PC-3 (cell line): ENCODE results near the gene KANSL1L. TPM values are rescaled to one million over a fixed set of nuclear protein-coding genes. Genes with fewer than 3 reads are reported as not detected.

Source experiments
- ATAC-seq: fragments of 200-7000 bp; cut with Tn5 transposase; 2 replicates; pipeline ENCODE4 v1.9.1; 2020; ENCODE audit warnings: mild to moderate bottlenecking, moderate library complexity
- BruUV-seq: library from RNA; stranded (reverse); fragments of 400-500 nt; replicated peaks from 2 replicates; lab custom pipeline; 2021; lab: Mats Ljungman, UMichigan
- CTCF ChIA-PET: fragments of 300-600 bp; sonication (Branson Sonifier 250); formaldehyde crosslinking; loops from one replicate; lab custom pipeline; 2022; ENCODE audit warnings: antibody characterized with exemption; lab: Charles Lee
- POLR2A ChIA-PET: fragments of 300-600 bp; sonication (Branson Sonifier 250); formaldehyde crosslinking; loops from one replicate; lab custom pipeline; 2022; ENCODE audit warnings: antibody characterized with exemption; ENCODE audit not compliant: unreplicated experiment; lab: Charles Lee
- DNase-seq: peaks from one replicate; pipeline ENCODE4 v3.0.0-alpha.2; 2015
- H2AFZ ChIP-seq: fragments of 300-600 bp; sonication (generic); 2 replicates; pipeline ENCODE4 v1.6.0; 2016; ENCODE audit warnings: antibody characterized with exemption, low read length
- H3F3A ChIP-seq: fragments of 300-600 bp; sonication (generic); one replicate; pipeline ENCODE4 v1.6.0; 2017; ENCODE audit warnings: antibody characterized with exemption, low read length, control low read depth, mild to moderate bottlenecking; ENCODE audit not compliant: unreplicated experiment
- H3K27ac ChIP-seq: fragments of 300-600 bp; sonication (generic); 2 replicates; pipeline ENCODE4 v1.5.1; 2016; ENCODE audit warnings: mild to moderate bottlenecking, low read length
- H3K27me3 ChIP-seq: fragments of 300-600 bp; sonication (generic); 2 replicates; pipeline ENCODE4 v1.6.1; 2016; ENCODE audit warnings: low read length, mixed read lengths
- H3K36me3 ChIP-seq: fragments of 300-600 bp; sonication (generic); 2 replicates; pipeline ENCODE4 v1.6.1; 2016; ENCODE audit warnings: low read depth, mixed run types, low read length, mixed read lengths
- H3K4me1 ChIP-seq: fragments of 300-600 bp; sonication (generic); 2 replicates; pipeline ENCODE4 v1.5.1; 2016; ENCODE audit warnings: low read length; ENCODE audit not compliant: insufficient read depth
- H3K4me2 ChIP-seq: fragments of 300-600 bp; sonication (generic); 2 replicates; pipeline ENCODE4 v1.6.0; 2016; ENCODE audit warnings: low read length
- H3K4me3 ChIP-seq: fragments of 300-600 bp; sonication (generic); 2 replicates; pipeline ENCODE4 v1.5.1; 2016; ENCODE audit warnings: mild to moderate bottlenecking, low read length, mixed read lengths
- H3K79me2 ChIP-seq: fragments of 300-600 bp; sonication (generic); 2 replicates; pipeline ENCODE4 v1.6.1; 2017; ENCODE audit warnings: low read length, mixed read lengths
- H3K9ac ChIP-seq: fragments of 300-600 bp; sonication (generic); 2 replicates; pipeline ENCODE4 v1.6.0; 2016; ENCODE audit warnings: mild to moderate bottlenecking, low read length
- H3K9me2 ChIP-seq: fragments of 300-600 bp; sonication (generic); replicated peaks from 2 replicates; pipeline ENCODE4 v1.6.1; 2016; ENCODE audit warnings: mixed run types, low read length, mixed read lengths
- H3K9me3 ChIP-seq: fragments of 300-600 bp; sonication (generic); 2 replicates; pipeline ENCODE4 v1.6.1; 2016; ENCODE audit warnings: low read length, mixed read lengths
- H4K20me1 ChIP-seq: fragments of 300-600 bp; sonication (generic); 2 replicates; pipeline ENCODE4 v1.6.1; 2016; ENCODE audit warnings: low read length, mixed read lengths
- EZH2 ChIP-seq: fragments of 300-600 bp; sonication (generic); IDR thresholded peaks from one replicate; pipeline ENCODE4 v1.6.1; 2017; ENCODE audit warnings: antibody characterized with exemption, mild to moderate bottlenecking, low read length; ENCODE audit not compliant: unreplicated experiment
- EZH2phosphoT487 ChIP-seq: fragments of 300-600 bp; sonication (generic); IDR thresholded peaks from 2 replicates; pipeline ENCODE4 v1.6.1; 2018; ENCODE audit warnings: mild to moderate bottlenecking, antibody characterized with exemption, low read length, borderline replicate concordance
- intact Hi-C: fragments of 100-400 bp; cut with micrococcal nuclease; formaldehyde crosslinking; loops from 2 replicates; pipeline ENCODE4 v1.9.0; 2023
- total RNA-seq: library from RNA; depleted of rRNA; stranded (reverse); fragments of >200 nt; gene quantifications from 2 replicates; pipeline ENCODE4 v1.2.3, GENCODE V29; 2014
- TF ChIP-seq, protein P1 (sequence below): fragments of 300-600 bp; sonication (generic); conservative IDR thresholded peaks from 2 replicates; pipeline ENCODE4 v1.5.1; 2017; ENCODE audit warnings: antibody characterized with exemption, low read depth, mild to moderate bottlenecking, low read length

KANSL1L gene
- total RNA-seq, 1 experiment from 2014 or later = 2.3 TPM

DNA sequence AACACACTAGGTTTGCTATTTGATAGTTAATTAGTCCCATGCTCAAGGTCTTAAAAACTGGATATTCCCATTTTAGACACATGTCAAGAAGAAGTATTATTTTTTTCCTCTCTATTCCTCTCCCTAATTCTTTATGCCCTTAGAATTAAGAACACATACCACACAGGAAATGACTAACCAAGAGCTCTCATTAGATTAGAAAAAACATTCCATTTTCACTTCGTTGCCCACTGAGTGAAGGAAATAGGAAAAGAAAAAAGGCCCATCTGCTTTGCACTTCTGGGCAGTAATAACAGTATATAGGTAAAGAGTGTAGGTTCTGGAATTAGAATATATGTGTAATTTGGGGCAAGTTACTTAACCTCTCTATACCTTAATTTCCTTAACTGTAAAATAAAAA is 27.1 kb upstream of the KANSL1L start:
- no peaks in the 10 kb centered on the region for H4K20me1 ChIP-seq
- H2AFZ ChIP-seq = no peak overlapping the region
- H3K27ac ChIP-seq = no peak overlapping the region
- H3K4me1 ChIP-seq = no peaks in the 10 kb centered on the region
- no TSS peak for BruUV-seq
- H3K9me3 ChIP-seq = no peaks in the 10 kb centered on the region
- TF ChIP-seq, protein P1, sequence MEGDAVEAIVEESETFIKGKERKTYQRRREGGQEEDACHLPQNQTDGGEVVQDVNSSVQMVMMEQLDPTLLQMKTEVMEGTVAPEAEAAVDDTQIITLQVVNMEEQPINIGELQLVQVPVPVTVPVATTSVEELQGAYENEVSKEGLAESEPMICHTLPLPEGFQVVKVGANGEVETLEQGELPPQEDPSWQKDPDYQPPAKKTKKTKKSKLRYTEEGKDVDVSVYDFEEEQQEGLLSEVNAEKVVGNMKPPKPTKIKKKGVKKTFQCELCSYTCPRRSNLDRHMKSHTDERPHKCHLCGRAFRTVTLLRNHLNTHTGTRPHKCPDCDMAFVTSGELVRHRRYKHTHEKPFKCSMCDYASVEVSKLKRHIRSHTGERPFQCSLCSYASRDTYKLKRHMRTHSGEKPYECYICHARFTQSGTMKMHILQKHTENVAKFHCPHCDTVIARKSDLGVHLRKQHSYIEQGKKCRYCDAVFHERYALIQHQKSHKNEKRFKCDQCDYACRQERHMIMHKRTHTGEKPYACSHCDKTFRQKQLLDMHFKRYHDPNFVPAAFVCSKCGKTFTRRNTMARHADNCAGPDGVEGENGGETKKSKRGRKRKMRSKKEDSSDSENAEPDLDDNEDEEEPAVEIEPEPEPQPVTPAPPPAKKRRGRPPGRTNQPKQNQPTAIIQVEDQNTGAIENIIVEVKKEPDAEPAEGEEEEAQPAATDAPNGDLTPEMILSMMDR = no peak
- no peak for TF ChIP-seq EZH2
- no peak for TF ChIP-seq EZH2phosphoT487
- H3K79me2 ChIP-seq = no peaks in the 10 kb centered on the region
- POLR2A ChIA-PET = no interaction called here
- ATAC-seq (no peak), DNase-seq (no peak)
- H3K36me3 ChIP-seq = no peaks in the 10 kb centered on the region
- no peaks in the 10 kb centered on the region for H3F3A ChIP-seq
- no peak overlapping the region for H3K4me3 ChIP-seq
- no peak overlapping the region for H3K4me2 ChIP-seq
- no peak overlapping the region for H3K9ac ChIP-seq
- H3K9me2 ChIP-seq = no peaks in the 10 kb centered on the region
- CTCF ChIA-PET = no interaction called here
- intact Hi-C loops = loop anchor here (10.0 kb wide), 3 partner anchors 624 to 1794 kb away; partner anchors contain the start of gene PTH2R
- peaks cover 37% of the 10 kb centered on the region for H3K27me3 ChIP-seq

DNA sequence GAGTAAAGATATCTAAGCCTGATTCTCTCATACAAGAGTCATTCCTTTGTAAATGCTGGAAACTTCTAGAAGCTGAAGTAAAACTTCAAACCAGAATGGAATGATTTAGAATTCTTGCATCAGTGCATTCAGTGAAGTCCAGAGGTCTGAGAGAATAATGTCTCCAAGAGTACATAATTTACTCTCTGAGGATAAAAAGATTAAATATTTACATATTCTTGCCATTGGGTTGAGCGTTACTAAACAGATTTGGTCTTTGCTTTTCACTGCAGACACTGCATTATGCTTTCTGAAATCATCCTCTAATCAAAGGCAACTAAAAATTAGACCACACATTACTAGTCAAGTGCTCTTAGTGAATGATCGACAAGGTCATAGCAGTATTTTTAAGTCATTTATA is 26.5 kb upstream of the KANSL1L start:
- no peaks in the 10 kb centered on the region for H3K9me2 ChIP-seq
- no TSS peak for BruUV-seq
- CTCF ChIA-PET = no interaction called here
- peaks cover 32% of the 10 kb centered on the region for H3K27me3 ChIP-seq
- H3K4me1 ChIP-seq = no peaks in the 10 kb centered on the region
- no peaks in the 10 kb centered on the region for H3K79me2 ChIP-seq
- H3K4me3 ChIP-seq = no peak overlapping the region
- H4K20me1 ChIP-seq = no peaks in the 10 kb centered on the region
- POLR2A ChIA-PET = no interaction called here
- no peaks in the 10 kb centered on the region for H3K36me3 ChIP-seq
- no peak overlapping the region for H3K9ac ChIP-seq
- intact Hi-C loops = loop anchor here (10.0 kb wide), 3 partner anchors 623 to 1793 kb away; partner anchors contain the start of gene PTH2R
- H3K4me2 ChIP-seq = no peak overlapping the region
- TF ChIP-seq EZH2 = no peak
- TF ChIP-seq, protein P1 = no peak
- TF ChIP-seq EZH2phosphoT487 = no peak
- H3F3A ChIP-seq = no peaks in the 10 kb centered on the region
- H3K27ac ChIP-seq = no peak overlapping the region
- DNase-seq (no peak), ATAC-seq (no peak)
- no peaks in the 10 kb centered on the region for H3K9me3 ChIP-seq
- H2AFZ ChIP-seq = no peak overlapping the region

DNA sequence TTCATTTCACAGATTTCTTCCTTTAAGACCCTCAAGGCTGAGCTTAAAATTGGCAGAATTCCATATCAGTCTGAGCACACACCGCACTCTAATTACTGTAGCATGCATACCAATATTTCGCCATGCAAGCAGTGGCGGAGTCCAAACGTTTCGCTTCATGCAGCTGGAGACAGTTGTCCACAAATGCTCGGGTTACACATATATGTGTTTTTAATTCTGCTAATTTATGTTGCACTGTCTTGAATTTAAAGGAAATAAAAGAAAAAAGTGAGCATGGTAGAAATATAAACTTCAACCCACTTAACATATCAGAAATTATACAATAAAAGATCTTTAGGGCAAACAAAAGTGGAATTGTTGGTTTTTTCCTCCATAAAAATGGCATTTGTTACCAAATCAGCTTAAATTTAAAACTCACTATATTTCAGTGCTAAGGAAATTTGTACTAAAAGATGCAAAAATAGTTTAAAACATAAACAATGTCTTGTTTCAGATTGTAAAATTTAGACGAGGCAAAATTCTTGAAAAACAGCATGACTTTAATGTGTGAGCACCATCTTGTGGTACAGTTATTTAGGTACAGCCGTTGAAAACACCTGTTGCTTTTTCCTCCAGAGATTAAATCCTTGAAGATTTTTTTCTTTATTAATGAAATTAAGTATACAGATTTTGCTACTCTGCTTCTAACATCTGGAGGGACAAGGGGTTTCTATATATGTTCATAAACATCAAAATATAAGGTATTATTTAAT is 24.1 kb upstream of the KANSL1L start:
- ChIA-PET POLR2A (no interaction called here), CTCF (no interaction called here)
- no peak overlapping the region for H3K4me2 ChIP-seq
- TF ChIP-seq, protein P1 = peak; percentile 76
- TF ChIP-seq EZH2phosphoT487 = no peak
- TF ChIP-seq EZH2 = no peak
- H3K79me2 ChIP-seq = no peaks in the 10 kb centered on the region
- ATAC-seq = no peak
- H3K27me3 ChIP-seq = peaks cover 12% of the 10 kb centered on the region
- H3K9ac ChIP-seq = no peak overlapping the region
- no peaks in the 10 kb centered on the region for H3K9me3 ChIP-seq
- H3K36me3 ChIP-seq = no peaks in the 10 kb centered on the region
- intact Hi-C loops = loop anchor here (1.0 to 10.0 kb wide), 6 partner anchors 22 to 1790 kb away; partner anchors contain the start of gene PTH2R
- no peak overlapping the region for H3K4me3 ChIP-seq
- H3K27ac ChIP-seq = no peak overlapping the region
- no peak overlapping the region for H2AFZ ChIP-seq
- H4K20me1 ChIP-seq = no peaks in the 10 kb centered on the region
- H3K9me2 ChIP-seq = no peaks in the 10 kb centered on the region
- H3K4me1 ChIP-seq = no peaks in the 10 kb centered on the region
- DNase-seq = peak; percentile 60
- no peaks in the 10 kb centered on the region for H3F3A ChIP-seq
- BruUV-seq = no TSS peak
